Naive thymus-derived CD8-positive, alpha-beta T cell (primary cell): Measurements from ENCODE around the gene FAM50B. TPM values are rescaled to one million over a fixed set of nuclear protein-coding genes. Genes with fewer than 3 reads are reported as not detected.

Experiments used
- ATAC-seq, 2 donors: fragments of 150-1000 bp; cut with Tn5 transposase in 1 of 2; sonication (Bioruptor Pico), chemical (Tn5 transposase) in 1 of 2; 1 replicate in 1 of 2; 2 replicates in 1 of 2; pipeline ENCODE4 v1.10.0; 2021; ENCODE audit warnings: mild to moderate bottlenecking in 2 of 2, moderate library complexity in 2 of 2
- POLR2A ChIA-PET: fragments of 350-600 bp; sonication (Branson Sonifier 250); formaldehyde crosslinking; loops from one replicate; lab custom pipeline; 2021; ENCODE audit warnings: antibody characterized with exemption; lab: Charles Lee
- DNase-seq, 10 donors: peaks; one replicate each; pipeline versions ENCODE4 v3.0.0 to v3.0.0-alpha.2; 2020 to 2022
- H3K27ac Mint-ChIP-seq, 10 donors: one replicate each; pipeline ENCODE4 v1.8.0; 2020 to 2022; ENCODE audit warnings: mild to moderate bottlenecking in 10 of 10, mixed read lengths in 10 of 10, moderate library complexity in 4 of 10, inconsistent platforms in 1 of 10
- H3K27me3 Mint-ChIP-seq, 5 donors: one replicate each; pipeline ENCODE4 v1.8.0; 2021 to 2022; ENCODE audit warnings: mixed read lengths in 5 of 5
- H3K36me3 Mint-ChIP-seq, 3 donors: one replicate each; pipeline ENCODE4 v1.8.0; 2020 to 2022; ENCODE audit warnings: mixed read lengths in 3 of 3, mild to moderate bottlenecking in 2 of 3, inconsistent platforms in 1 of 3
- H3K4me1 Mint-ChIP-seq, 4 donors: one replicate each; pipeline ENCODE4 v1.8.0; 2021 to 2022; ENCODE audit warnings: mixed read lengths in 4 of 4
- H3K4me3 Mint-ChIP-seq, 10 donors: one replicate each; pipeline ENCODE4 v1.8.0; 2020 to 2022; ENCODE audit warnings: mild to moderate bottlenecking in 10 of 10, mixed read lengths in 10 of 10, moderate library complexity in 6 of 10, inconsistent platforms in 1 of 10
- H3K9me3 Mint-ChIP-seq, 9 donors: one replicate each; pipeline ENCODE4 v1.8.0; 2020 to 2022; ENCODE audit warnings: mixed read lengths in 9 of 9, mild to moderate bottlenecking in 3 of 9, inconsistent platforms in 1 of 9, moderate library complexity in 1 of 9
- polyA plus RNA-seq, 3 donors: library from polyadenylated mRNA; unstranded; fragments of 300-500 nt; fragmentation: Illumina TruSeq; gene quantifications; one replicate each; pipeline ENCODE4 v1.2.3, GENCODE V29; 2021
- total RNA-seq, 8 experiments: library from RNA in 2 of 8; stranded (reverse) in 2 of 8; gene quantifications; one replicate each; pipeline ENCODE4 v1.2.3 and lab custom pipeline; 2021 to 2026

Gene FAM50B
- total and polyA plus RNA-seq, 5 experiments from 2014 or later: 2.7 to 12.7 (median 11.5) TPM

DNA sequence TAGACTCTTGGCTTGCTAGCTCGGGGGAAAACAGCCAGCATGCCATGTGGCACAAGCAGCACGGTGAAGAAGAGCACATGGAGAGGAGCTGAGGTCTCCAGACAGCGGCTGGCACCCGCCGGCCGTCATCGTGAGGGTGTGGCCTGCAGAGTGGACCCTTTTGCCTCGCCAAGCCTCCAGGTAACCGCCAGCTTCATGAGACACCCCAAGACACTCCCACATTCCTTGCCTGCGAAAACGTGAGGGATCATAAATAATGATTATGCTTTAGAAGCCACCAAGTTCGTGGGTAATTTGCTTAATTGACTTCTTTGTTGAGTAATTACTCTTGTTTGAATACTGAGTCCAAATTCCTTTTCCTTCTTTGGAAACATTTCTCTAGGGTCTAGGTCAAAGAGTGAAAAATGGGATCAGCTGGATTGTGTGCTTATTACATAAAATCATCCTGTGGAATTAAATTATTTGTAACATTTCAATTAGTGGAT is 23.2 kb downstream of the FAM50B start:
- H3K27me3 Mint-ChIP-seq: peaks cover 4 to 49% (median 7%) of the 10 kb centered on the region in 5 donors
- no peak overlapping the region for H3K27ac Mint-ChIP-seq
- H3K9me3 Mint-ChIP-seq: no peaks in the 10 kb centered on the region
- no peak overlapping the region for H3K4me3 Mint-ChIP-seq
- DNase-seq: no peak
- no peak for ATAC-seq
- POLR2A ChIA-PET: no interaction called here
- no peaks in the 10 kb centered on the region for H3K36me3 Mint-ChIP-seq
- H3K4me1 Mint-ChIP-seq: peaks cover 0 to 9% (median 1%) of the 10 kb centered on the region in 4 donors

DNA sequence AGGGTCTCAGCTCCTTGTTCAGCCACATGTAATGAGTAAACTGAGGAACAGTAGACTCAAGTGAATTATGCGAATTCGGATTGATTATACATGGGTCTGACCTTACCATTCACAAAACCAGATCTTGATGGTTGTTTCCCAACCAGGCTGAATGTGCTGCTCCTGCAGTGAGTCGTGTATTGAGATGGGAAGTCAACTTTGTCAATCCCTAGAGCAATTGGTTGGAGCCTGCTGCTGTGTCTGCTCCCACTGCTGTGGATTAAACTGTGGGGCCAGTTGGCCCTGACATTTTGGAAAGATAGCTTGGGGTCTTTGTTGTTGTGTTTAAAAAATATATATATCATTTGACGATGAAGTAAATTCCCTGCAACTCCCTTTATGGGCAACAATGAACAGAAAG is 23.9 kb downstream of the FAM50B start:
- H3K27me3 Mint-ChIP-seq: peaks cover 7 to 50% (median 8%) of the 10 kb centered on the region in 5 donors
- no peak overlapping the region for H3K4me3 Mint-ChIP-seq
- H3K36me3 Mint-ChIP-seq: no peaks in the 10 kb centered on the region
- POLR2A ChIA-PET: interaction anchor here (1.2 kb wide), 1 partner anchor 44 kb away, joined by 3 read pairs; no protein-coding TSS in a partner anchor
- H3K4me1 Mint-ChIP-seq: peaks cover 0 to 6% (median 0%) of the 10 kb centered on the region in 4 donors
- no peak for DNase-seq
- no peak overlapping the region for H3K27ac Mint-ChIP-seq
- no peaks in the 10 kb centered on the region for H3K9me3 Mint-ChIP-seq
- no peak for ATAC-seq

DNA sequence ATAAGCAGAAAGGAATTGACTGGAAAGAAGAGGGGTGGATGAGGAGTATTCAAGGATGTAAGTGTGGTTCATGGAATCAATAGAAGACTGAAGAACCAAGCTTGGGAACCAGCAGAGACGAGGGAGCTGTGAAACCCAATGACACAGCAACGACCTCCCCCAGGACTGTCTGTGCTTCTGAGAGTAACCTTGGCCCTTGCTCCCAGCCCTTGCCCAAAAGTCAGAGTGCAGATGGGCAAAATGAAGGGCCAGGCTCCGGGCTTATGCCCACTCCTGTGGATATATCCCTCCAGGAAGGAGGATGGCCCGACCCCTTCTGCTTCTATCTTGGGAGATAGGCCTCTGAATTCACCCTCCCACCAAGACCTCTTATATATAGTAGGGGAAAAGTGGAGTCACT is 24.9 kb downstream of the FAM50B start:
- no peak for ATAC-seq
- H3K9me3 Mint-ChIP-seq: no peaks in the 10 kb centered on the region
- H3K27me3 Mint-ChIP-seq: peaks cover 5 to 50% (median 8%) of the 10 kb centered on the region in 5 donors
- H3K4me3 Mint-ChIP-seq: no peak overlapping the region
- H3K36me3 Mint-ChIP-seq: no peaks in the 10 kb centered on the region
- POLR2A ChIA-PET: interaction anchor here (1.2 kb wide), 1 partner anchor 43 kb away, joined by 3 read pairs; no protein-coding TSS in a partner anchor
- no peak overlapping the region for H3K27ac Mint-ChIP-seq
- peaks cover 0 to 6% (median 0%) of the 10 kb centered on the region in 4 donors for H3K4me1 Mint-ChIP-seq
- DNase-seq: no peak

DNA sequence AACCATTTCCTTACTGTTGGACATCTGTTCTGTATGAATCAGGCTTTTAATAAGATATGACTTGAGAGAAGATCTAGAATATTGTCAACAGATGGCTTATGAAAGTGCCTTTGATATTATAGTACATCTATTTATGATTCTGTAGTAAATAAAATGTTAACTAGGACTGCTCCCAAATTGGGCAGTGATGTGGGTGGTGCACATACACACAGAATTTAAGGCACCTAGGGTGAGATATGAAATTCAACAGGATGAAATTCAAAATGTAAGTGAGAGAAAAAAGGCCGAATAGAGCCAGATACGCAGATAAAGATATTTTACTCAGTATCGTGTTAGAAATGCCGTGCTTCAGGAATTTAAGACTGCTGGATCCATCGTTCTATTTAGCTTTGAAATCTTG is 26.3 kb downstream of the FAM50B start:
- POLR2A ChIA-PET: no interaction called here
- Mint-ChIP-seq H3K27me3 (peaks cover 2 to 43% (median 5%) of the 10 kb centered on the region in 5 donors), H3K36me3 (no peaks in the 10 kb centered on the region), H3K4me1 (no peaks in the 10 kb centered on the region), H3K27ac (no peak overlapping the region), H3K9me3 (no peaks in the 10 kb centered on the region), H3K4me3 (no peak overlapping the region)
- no peak for DNase-seq
- ATAC-seq: no peak

DNA sequence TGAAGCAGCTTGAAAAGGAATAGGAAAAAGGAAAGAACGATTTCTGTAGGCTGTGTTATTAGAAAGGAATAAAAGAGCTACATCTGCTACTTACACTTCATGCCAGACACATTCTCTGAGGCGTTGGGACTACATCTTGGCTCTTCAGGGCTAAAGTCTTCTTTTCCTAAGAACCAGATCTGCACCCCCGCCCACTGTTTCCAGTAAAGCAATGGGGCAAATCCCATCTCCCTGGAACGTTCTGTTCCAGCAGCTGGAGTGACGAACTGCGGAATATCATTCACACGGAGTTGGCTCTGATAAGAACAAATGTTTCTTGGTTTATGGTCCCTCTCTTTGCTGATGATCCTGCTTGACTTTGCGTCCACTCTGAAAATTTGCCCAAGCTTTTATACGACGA is 26.9 kb downstream of the FAM50B start:
- H3K9me3 Mint-ChIP-seq: no peaks in the 10 kb centered on the region
- no peak overlapping the region for H3K4me3 Mint-ChIP-seq
- H3K36me3 Mint-ChIP-seq: no peaks in the 10 kb centered on the region
- DNase-seq: no peak
- H3K4me1 Mint-ChIP-seq: no peaks in the 10 kb centered on the region
- peaks cover 4 to 49% (median 6%) of the 10 kb centered on the region in 5 donors for H3K27me3 Mint-ChIP-seq
- no peak for ATAC-seq
- H3K27ac Mint-ChIP-seq: no peak overlapping the region
- POLR2A ChIA-PET: no interaction called here

DNA sequence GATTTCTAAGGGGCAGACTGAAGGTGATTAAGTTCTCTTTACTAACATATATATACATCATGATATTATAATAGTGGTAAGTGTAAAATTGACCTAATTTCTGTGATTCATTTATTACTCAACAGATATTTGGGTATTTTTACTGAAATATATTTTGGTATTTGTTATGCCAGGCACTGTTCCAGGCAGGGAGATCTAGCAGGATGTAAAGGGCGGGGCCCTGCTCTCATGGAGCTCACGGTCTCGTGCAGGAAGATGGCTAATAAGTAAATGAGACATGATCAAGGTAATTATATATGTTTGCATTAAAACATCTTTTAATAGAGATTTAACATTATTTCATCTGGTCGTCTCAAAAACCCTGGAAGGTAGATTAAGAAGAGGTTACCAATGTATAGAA is 27.7 kb downstream of the FAM50B start:
- H3K27ac Mint-ChIP-seq: no peak overlapping the region
- DNase-seq: no peak
- no peak for ATAC-seq
- H3K36me3 Mint-ChIP-seq: no peaks in the 10 kb centered on the region
- H3K4me3 Mint-ChIP-seq: no peak overlapping the region
- H3K27me3 Mint-ChIP-seq: peaks cover 6 to 52% (median 9%) of the 10 kb centered on the region in 5 donors
- POLR2A ChIA-PET: no interaction called here
- H3K4me1 Mint-ChIP-seq: no peaks in the 10 kb centered on the region
- H3K9me3 Mint-ChIP-seq: no peaks in the 10 kb centered on the region

DNA sequence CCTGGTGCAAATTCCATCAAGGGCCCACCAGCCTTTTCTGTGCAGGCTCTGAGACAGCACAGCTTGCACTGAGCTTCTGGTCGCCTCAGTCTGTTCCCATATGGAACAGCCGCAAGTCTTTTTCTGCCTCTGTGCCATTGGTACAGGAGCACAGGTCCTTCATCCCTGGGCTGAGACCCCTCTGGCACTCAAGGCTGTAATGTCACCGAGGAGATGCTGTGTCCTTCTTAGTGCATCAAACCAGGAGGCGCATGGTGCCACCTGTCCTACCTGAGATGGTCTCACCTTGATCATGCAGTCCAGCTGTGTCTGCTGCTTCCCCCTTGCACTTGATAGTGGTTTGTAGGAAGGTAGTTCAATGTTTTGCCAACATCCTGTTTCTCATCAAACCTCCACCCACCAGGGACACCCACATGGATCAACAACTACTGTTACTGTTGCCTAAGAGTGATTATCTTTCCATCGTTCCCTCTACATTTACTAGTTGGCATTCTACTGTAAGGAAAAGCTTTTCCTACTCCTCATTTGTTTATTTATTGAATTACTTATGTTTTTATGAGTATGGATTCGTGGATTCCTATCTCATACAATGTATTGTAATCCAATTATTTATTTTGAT is 29.0 kb downstream of the FAM50B start:
- peaks cover 5 to 39% (median 8%) of the 10 kb centered on the region in 5 donors for H3K27me3 Mint-ChIP-seq
- no peak for ATAC-seq
- no peak overlapping the region for H3K27ac Mint-ChIP-seq
- POLR2A ChIA-PET: no interaction called here
- no peak for DNase-seq
- H3K9me3 Mint-ChIP-seq: no peaks in the 10 kb centered on the region
- H3K4me1 Mint-ChIP-seq: no peaks in the 10 kb centered on the region
- H3K4me3 Mint-ChIP-seq: no peak overlapping the region
- H3K36me3 Mint-ChIP-seq: no peaks in the 10 kb centered on the region

DNA sequence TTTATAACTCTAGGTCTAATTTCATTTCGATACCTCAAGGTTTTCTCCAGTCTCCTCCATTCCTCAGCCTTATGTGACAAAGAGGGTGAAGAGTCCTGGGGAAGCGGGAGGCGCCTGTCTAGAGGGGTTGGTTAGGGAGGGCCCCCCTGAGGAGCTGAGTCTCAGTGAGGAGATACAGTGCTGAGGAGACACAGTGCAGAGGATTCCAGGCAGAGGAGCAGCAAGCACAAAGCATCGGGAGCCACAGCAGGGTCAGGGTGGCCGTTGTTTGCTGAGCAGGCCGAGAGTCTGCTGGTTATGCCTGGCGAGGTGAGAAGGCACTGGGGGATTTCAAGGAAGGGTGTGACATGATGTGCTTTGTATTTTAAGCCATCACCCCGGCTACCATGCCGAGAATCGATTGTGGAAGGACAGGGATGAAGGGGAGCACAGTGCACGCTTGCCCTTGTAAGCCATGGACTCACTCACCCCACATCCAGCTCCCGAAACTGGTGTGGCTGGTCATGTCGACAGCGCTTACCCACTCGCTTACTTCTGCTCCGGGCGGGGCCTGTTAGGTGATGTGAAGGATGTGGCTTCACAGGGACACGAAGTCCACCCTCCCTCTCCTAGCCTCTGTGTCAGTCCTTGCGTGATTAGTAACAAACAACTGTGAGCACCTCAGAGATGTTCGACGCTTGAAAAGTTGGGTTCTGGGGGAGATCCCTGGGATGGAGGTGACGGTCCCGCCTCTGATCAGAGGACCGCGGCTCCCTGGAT is 30.2 kb downstream of the FAM50B start:
- Mint-ChIP-seq H3K27me3 (peaks cover 5 to 33% (median 6%) of the 10 kb centered on the region in 5 donors), H3K9me3 (no peaks in the 10 kb centered on the region), H3K4me1 (no peaks in the 10 kb centered on the region), H3K36me3 (no peaks in the 10 kb centered on the region), H3K4me3 (no peak overlapping the region), H3K27ac (no peak overlapping the region)
- POLR2A ChIA-PET: no interaction called here
- ATAC-seq (no peak), DNase-seq (no peak)

DNA sequence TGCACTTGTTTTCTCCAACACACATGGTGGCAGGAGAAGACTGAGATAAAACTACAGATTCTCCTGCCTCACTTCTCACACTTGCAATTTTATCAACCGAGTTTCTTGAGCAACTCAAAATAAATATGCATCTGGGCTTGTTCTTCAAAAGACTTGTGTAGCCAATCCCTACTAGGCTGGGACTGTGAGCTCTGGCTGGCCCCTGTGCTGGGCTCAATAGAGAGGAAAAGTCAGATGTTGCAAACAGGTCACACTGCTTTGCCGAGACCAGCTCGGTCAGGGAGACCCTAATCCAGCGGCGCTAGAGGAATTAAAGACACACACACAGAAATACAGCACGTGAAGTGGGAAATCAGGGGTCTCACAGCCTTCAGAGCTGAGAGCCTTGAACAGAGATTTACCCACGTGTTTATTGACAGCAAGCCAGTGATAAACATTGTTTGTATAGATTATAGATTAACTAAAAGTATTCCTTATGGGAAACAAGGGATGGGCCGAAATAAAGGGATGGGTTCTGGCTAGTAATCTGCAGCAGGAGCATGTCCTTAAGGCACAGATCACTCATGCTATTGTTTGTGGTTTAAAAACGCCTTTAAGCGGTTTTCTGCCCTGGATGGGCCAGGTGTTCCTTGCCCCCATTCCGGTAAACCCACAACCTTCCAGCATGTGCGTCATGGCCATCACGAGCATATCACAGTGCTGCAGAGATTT is 32.7 kb downstream of the FAM50B start:
- ATAC-seq: no peak
- Mint-ChIP-seq H3K9me3 (no peaks in the 10 kb centered on the region), H3K27me3 (peaks cover 5 to 33% (median 6%) of the 10 kb centered on the region in 5 donors)

DNA sequence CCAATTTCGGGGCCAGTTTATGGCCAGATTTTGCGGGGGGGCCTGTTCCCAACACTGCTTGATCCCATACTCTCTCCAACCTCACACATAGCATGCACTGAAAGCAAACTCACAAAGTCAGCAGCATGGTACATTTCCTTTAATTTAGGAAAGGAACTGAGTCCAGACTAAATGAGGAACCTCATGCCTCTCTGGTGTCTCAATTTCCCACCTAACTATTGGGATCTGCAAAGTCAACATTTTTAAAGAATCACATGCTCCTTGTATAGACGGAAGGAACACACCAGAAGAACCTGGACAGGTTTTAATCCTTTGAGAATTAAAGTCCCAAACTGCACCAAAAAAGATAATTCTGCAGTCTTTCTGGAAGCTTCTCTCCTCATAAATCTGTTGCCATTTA is 33.3 kb downstream of the FAM50B start:
- ATAC-seq (no peak), DNase-seq (no peak)
- H3K27ac Mint-ChIP-seq: no peak overlapping the region
- H3K4me1 Mint-ChIP-seq: no peaks in the 10 kb centered on the region
- peaks cover 5 to 33% (median 6%) of the 10 kb centered on the region in 5 donors for H3K27me3 Mint-ChIP-seq
- no peaks in the 10 kb centered on the region for H3K36me3 Mint-ChIP-seq
- H3K9me3 Mint-ChIP-seq: no peaks in the 10 kb centered on the region
- no peak overlapping the region for H3K4me3 Mint-ChIP-seq
- POLR2A ChIA-PET: no interaction called here

More for the DNA sequence above, 32.7 kb downstream of the FAM50B start:
- no peaks in the 10 kb centered on the region for H3K4me1 Mint-ChIP-seq
- H3K27ac Mint-ChIP-seq: no peak overlapping the region
- H3K4me3 Mint-ChIP-seq: no peak overlapping the region
- POLR2A ChIA-PET: no interaction called here
- no peaks in the 10 kb centered on the region for H3K36me3 Mint-ChIP-seq
- no peak for DNase-seq

DNA sequence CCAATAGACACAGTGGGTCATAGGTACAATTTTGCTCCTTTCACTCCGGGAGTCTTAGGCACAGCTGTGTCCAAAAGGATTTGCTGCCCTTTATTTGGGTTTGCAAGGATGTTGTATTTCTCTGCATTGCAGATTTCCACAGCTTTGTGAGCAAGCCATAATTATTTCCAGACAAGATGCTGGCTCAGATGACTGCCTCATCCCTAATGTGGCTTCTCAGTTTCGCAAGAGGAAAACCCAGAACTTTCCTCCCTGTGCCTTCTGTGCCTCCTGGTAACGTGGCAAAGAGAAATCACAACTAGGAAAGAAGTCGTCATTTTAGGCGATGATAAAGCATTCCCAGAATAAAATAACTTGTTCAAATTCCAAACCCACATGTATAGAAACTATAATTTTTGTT is 33.7 kb downstream of the FAM50B start:
- Mint-ChIP-seq H3K4me1 (peaks cover 0 to 2% (median 0%) of the 10 kb centered on the region in 4 donors), H3K27ac (no peak overlapping the region), H3K4me3 (no peak overlapping the region), H3K9me3 (no peaks in the 10 kb centered on the region), H3K36me3 (no peaks in the 10 kb centered on the region), H3K27me3 (peaks cover 5 to 31% (median 6%) of the 10 kb centered on the region in 5 donors)
- DNase-seq (no peak), ATAC-seq (no peak)
- POLR2A ChIA-PET: no interaction called here

DNA sequence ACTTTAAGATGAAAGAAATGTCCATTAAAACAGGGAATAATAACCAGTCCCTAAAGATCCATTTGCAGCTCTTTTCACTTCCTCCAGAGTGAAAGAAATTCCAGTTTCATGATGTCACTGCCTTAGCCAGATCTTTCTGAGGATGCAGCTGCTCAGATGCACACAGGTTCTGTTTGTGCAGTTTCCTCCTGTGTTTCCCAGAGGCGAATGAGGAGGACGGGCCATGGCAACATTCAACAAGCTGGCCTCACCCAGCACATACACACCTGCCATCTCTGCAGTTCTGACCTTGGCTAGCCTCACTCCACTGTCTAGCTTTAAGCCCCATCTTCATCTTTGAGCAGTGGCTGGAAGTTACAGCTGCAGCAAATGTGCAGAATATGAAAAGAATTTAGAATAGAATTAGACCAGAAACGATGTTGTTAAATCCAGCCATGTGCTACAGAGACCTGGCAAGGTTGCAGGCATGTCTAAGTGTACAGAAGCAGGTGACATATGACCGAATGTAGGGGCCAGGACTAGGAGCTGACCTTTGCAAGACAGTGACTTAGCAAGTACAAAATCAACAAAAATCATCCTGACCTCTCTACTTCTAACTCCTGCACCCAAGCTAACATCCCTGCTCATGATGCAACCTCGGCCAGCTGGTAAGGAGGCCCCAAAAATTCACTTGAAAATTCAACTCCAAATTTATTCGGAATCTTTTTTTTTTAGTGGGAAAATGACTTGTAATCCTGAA is 35.0 kb downstream of the FAM50B start:
- POLR2A ChIA-PET: no interaction called here
- DNase-seq: no peak
- H3K4me3 Mint-ChIP-seq: no peak overlapping the region
- H3K27ac Mint-ChIP-seq: no peak overlapping the region
- no peaks in the 10 kb centered on the region for H3K9me3 Mint-ChIP-seq
- peaks cover 5 to 18% (median 6%) of the 10 kb centered on the region in 5 donors for H3K27me3 Mint-ChIP-seq
- no peak for ATAC-seq
- peaks cover 0 to 2% (median 0%) of the 10 kb centered on the region in 4 donors for H3K4me1 Mint-ChIP-seq
- no peaks in the 10 kb centered on the region for H3K36me3 Mint-ChIP-seq
